ENCODE results near the gene MAPK8IP3.

MAPK8IP3 gene

DNA sequence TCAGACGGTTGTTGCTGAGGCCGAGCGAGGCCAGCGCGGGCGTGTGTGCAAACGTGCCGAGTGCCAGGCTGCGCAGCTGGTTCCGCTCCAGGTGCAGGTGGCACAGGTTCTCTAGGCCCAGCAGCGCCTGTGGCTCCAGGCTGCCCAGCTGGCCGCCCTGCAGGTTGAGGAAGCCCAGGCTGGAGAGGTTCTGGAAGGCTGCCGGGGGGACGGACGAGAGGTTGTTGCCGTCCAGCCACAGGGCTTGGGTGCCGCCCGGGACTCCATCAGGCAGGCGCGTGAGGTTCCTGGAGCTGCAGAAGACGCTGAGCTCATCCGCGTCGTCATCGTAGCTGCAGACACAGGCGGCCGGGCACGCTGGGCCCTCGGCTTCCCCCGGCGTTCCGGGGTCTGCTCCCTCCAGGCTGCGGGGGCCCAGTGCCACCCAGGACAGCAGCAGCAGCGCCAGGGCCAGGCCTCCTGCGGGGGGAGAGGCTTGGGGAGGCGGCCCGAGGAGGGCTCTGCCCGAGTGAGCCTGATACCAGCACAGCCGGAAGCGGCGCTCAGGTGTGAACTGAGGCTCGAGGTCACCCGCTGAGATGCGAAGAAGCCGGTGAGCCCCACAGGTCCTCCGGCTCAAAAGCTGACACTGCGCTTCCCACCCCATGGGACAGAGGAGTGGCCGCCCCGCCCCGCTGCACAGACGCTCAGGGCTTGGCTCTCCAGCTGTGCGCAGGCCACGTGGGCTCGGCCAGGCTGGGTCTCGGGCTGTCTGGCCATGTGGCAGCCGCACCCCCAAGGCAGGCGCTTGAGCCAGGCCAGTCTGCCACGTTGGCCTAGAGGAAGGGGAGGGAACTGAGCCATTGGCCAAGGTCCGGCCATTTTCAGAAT lies 86.2 kb downstream of the MAPK8IP3 start:
- Histone ChIP-seq H2BK15ac (replicated peaks; ENCODE audit: low read depth) (no peak overlapping the region), H3K23ac (ENCODE audit: low read length) (no peak overlapping the region), H3K4ac (ENCODE audit: low read depth, low read length) (no peak overlapping the region), H3K4me1 (ENCODE audit: control insufficient read depth, low read depth, low read length) (no peaks in the 10 kb centered on the region), H2AK5ac (ENCODE audit: low read length) (no peak overlapping the region), H3K79me2 (ENCODE audit: control insufficient read depth, insufficient read depth, low read length) (no peaks in the 10 kb centered on the region), H3K4me3 (ENCODE audit: low read length) (no peak overlapping the region), H3K27ac (ENCODE audit: low read depth, low read length) (no peak overlapping the region), H3K79me1 (ENCODE audit: low read length) (peaks cover 2% of the 10 kb centered on the region), H3K18ac (ENCODE audit: low read length) (no peak overlapping the region), H4K5ac (ENCODE audit: low read length) (no peak overlapping the region), H3K36me3 (ENCODE audit: control insufficient read depth, insufficient read depth, low read length) (no peaks in the 10 kb centered on the region), H3K9ac (ENCODE audit: low read length) (no peak overlapping the region), H2BK120ac (ENCODE audit: low read depth, low read length) (no peak overlapping the region), H3K56ac (ENCODE audit: low read length) (no peak overlapping the region), H3K4me2 (ENCODE audit: low read length) (no peak overlapping the region), H4K8ac (ENCODE audit: low read depth, low read length) (no peak overlapping the region), H2BK5ac (ENCODE audit: low read length) (no peak overlapping the region), H3K27me3 (ENCODE audit: insufficient read depth, low read length, poor library complexity) (no peaks in the 10 kb centered on the region)
- no CpG with 5 or more reads among the region's 59 CpGs for WGBS (ENCODE audit: extremely low coverage, insufficient coverage, low lambda C conversion rate)
- no peak for DNase-seq

DNA sequence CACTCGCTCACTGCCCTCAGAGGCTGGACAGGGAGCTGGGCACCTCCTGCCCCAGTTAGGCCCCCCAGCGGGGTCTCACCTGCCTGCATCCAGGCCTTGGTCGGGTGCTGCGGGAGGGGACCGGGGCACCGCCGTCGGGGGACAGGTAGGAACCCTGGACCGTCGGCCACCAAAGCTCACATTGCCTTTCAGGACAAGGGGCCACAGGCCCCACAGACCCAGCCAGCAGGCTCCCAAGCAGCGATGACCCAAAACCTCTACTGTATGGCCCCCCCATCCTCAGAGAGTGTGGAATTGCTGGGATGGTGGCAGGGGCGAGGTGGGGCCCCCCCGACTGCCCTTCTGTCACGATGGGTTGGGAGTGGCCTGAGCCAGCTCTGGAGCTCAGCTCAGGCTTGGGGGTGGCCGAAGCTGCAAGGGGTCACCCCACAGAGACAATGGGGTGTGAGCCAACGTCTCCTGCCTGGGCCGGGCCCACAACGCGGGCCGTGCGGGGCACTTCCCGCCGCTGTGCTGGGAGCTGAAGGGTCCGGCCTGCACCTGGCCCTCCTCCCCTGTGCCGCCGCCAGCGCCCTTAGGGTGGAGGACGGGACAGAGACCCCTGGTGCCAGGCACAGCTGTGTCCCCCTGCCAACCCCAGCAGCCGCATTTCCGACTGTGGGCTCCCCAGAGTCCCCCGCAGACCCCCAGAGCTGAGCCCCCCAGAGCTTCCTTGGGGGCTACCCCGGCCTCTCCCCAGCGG lies 87.0 kb downstream of the MAPK8IP3 start:
- DNase-seq = no peak
- H3K36me3 ChIP-seq (ENCODE audit: control insufficient read depth, insufficient read depth, low read length) = no peaks in the 10 kb centered on the region
- H3K79me2 ChIP-seq (ENCODE audit: control insufficient read depth, insufficient read depth, low read length) = no peaks in the 10 kb centered on the region
- no peak overlapping the region for H3K4me2 ChIP-seq (ENCODE audit: low read length)
- H3K23ac ChIP-seq (ENCODE audit: low read length) = no peak overlapping the region
- no peaks in the 10 kb centered on the region for H3K79me1 ChIP-seq (ENCODE audit: low read length)
- H3K18ac ChIP-seq (ENCODE audit: low read length) = no peak overlapping the region
- H3K9ac ChIP-seq (ENCODE audit: low read length) = no peak overlapping the region
- WGBS (ENCODE audit: extremely low coverage, insufficient coverage, low lambda C conversion rate) = no CpG with 5 or more reads among the region's 33 CpGs
- no peak overlapping the region for H2BK15ac ChIP-seq (replicated peaks; ENCODE audit: low read depth)
- no peak overlapping the region for H2AK5ac ChIP-seq (ENCODE audit: low read length)
- no peak overlapping the region for H3K4me3 ChIP-seq (ENCODE audit: low read length)
- H4K5ac ChIP-seq (ENCODE audit: low read length) = no peak overlapping the region
- H3K27me3 ChIP-seq (ENCODE audit: insufficient read depth, low read length, poor library complexity) = no peaks in the 10 kb centered on the region
- no peak overlapping the region for H3K4ac ChIP-seq (ENCODE audit: low read depth, low read length)
- H3K4me1 ChIP-seq (ENCODE audit: control insufficient read depth, low read depth, low read length) = no peaks in the 10 kb centered on the region
- H3K56ac ChIP-seq (ENCODE audit: low read length) = no peak overlapping the region
- H2BK120ac ChIP-seq (ENCODE audit: low read depth, low read length) = no peak overlapping the region
- no peak overlapping the region for H2BK5ac ChIP-seq (ENCODE audit: low read length)
- H4K8ac ChIP-seq (ENCODE audit: low read depth, low read length) = no peak overlapping the region
- no peak overlapping the region for H3K27ac ChIP-seq (ENCODE audit: low read depth, low read length)

DNA sequence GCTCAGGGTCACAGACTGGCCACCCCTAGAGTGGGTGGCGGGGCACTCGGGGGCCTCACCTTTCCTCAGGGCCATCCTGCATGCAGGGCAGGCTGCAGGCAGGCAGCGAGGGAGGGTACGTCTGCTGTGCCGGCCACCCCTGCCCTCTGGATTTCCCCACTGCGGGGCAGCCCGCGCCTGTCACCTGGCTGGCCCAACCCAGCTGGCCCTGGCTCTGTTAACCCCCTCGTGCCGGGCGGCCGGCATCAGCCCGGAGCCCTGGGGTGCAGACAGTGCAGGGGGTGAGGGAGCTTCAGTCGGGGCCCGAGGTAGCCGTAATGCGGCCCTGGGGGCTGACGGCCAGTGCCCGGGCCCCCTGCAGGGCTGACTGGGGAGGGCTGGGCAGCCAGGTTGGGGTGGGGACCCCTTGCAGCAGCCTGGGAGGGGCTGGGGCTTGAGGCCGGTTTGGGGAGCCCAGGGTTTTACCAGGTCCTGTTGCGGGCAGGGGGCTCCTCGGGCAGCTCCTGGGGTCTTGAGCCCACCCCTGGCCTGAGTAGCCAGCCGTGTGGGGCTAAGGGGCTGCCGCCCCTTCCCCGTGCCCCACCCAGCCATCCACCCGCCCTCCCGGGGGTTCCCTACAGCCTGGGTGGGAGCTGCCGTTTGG lies 87.7 kb downstream of the MAPK8IP3 start, which contains the start of gene IGFALS:
TSS of gene IGFALS (minus strand) at position 128 of the 643 bp plus-strand sequence. CDS start at position 75, 53 bp downstream.
- Histone ChIP-seq H3K9ac (ENCODE audit: low read length) (no peak within 1 kb of the TSS), H4K8ac (ENCODE audit: low read depth, low read length) (no peak within 1 kb of the TSS), H3K79me2 (ENCODE audit: control insufficient read depth, insufficient read depth, low read length) (no peaks in the 10 kb centered on the region), H3K23ac (ENCODE audit: low read length) (no peak within 1 kb of the TSS), H2BK15ac (replicated peaks; ENCODE audit: low read depth) (no peak within 1 kb of the TSS), H3K27me3 (ENCODE audit: insufficient read depth, low read length, poor library complexity) (no peaks in the 10 kb centered on the region), H3K4ac (ENCODE audit: low read depth, low read length) (no peak within 1 kb of the TSS), H4K5ac (ENCODE audit: low read length) (no peak within 1 kb of the TSS), H2AK5ac (ENCODE audit: low read length) (no peak within 1 kb of the TSS), H3K79me1 (ENCODE audit: low read length) (no peaks in the 10 kb centered on the region), H3K4me2 (ENCODE audit: low read length) (no peak within 1 kb of the TSS), H3K27ac (ENCODE audit: low read depth, low read length) (no peak within 1 kb of the TSS), H3K4me3 (ENCODE audit: low read length) (no peak within 1 kb of the TSS), H2BK5ac (ENCODE audit: low read length) (no peak within 1 kb of the TSS), H3K56ac (ENCODE audit: low read length) (no peak within 1 kb of the TSS), H2BK120ac (ENCODE audit: low read depth, low read length) (no peak within 1 kb of the TSS), H3K36me3 (ENCODE audit: control insufficient read depth, insufficient read depth, low read length) (no peaks in the 10 kb centered on the region), H3K4me1 (ENCODE audit: control insufficient read depth, low read depth, low read length) (no peaks in the 10 kb centered on the region), H3K18ac (ENCODE audit: low read length) (no peak within 1 kb of the TSS)
- DNase-seq = no peak
- WGBS (ENCODE audit: extremely low coverage, insufficient coverage, low lambda C conversion rate) = no CpG with 5 or more reads among the region's 28 CpGs

DNA sequence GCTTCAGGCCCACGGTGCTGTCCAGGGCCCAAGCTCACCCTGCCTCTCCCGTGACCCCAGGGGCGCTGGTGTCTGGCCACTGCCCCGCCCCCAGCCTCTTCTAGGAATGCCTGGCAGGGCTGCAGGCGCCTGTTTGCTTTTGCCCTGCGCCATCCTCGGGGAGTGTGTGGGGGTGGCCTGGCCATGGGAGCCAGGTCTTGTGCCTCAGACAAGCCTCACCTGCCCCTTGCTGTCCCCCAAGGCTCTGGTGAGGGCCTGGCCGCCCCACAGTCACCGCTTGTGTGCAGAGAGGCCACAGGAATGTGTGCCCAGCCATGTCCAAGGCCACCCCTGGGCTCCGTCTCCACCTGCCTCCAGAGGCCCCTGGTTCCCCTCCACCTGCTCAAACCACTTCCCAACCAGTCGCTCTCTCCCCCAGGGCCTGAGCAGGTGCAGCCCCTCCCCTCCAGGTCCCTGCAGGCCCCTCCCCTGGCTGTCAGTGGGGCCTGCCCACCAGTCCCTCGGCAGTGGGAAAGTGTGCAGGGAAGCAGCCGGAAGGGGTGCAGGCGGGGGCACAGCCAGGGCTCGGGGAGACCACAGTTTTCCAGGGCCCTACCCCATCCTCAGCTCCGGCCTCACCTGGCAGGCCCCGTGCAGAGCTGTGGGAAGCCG lies 88.4 kb downstream of the MAPK8IP3 start:
- Histone ChIP-seq H3K27ac (ENCODE audit: low read depth, low read length) (no peak overlapping the region), H3K9ac (ENCODE audit: low read length) (no peak overlapping the region), H3K79me2 (ENCODE audit: control insufficient read depth, insufficient read depth, low read length) (no peaks in the 10 kb centered on the region), H3K56ac (ENCODE audit: low read length) (no peak overlapping the region), H3K36me3 (ENCODE audit: control insufficient read depth, insufficient read depth, low read length) (no peaks in the 10 kb centered on the region), H3K23ac (ENCODE audit: low read length) (no peak overlapping the region), H2BK5ac (ENCODE audit: low read length) (no peak overlapping the region), H2AK5ac (ENCODE audit: low read length) (no peak overlapping the region), H3K79me1 (ENCODE audit: low read length) (no peaks in the 10 kb centered on the region), H2BK120ac (ENCODE audit: low read depth, low read length) (no peak overlapping the region), H3K18ac (ENCODE audit: low read length) (no peak overlapping the region), H3K27me3 (ENCODE audit: insufficient read depth, low read length, poor library complexity) (no peaks in the 10 kb centered on the region), H3K4me3 (ENCODE audit: low read length) (no peak overlapping the region), H3K4me2 (ENCODE audit: low read length) (no peak overlapping the region), H2BK15ac (replicated peaks; ENCODE audit: low read depth) (no peak overlapping the region), H4K8ac (ENCODE audit: low read depth, low read length) (no peak overlapping the region), H4K5ac (ENCODE audit: low read length) (no peak overlapping the region), H3K4me1 (ENCODE audit: control insufficient read depth, low read depth, low read length) (no peaks in the 10 kb centered on the region), H3K4ac (ENCODE audit: low read depth, low read length) (no peak overlapping the region)
- no peak for DNase-seq
- WGBS (ENCODE audit: extremely low coverage, insufficient coverage, low lambda C conversion rate) = no CpG with 5 or more reads among the region's 18 CpGs

DNA sequence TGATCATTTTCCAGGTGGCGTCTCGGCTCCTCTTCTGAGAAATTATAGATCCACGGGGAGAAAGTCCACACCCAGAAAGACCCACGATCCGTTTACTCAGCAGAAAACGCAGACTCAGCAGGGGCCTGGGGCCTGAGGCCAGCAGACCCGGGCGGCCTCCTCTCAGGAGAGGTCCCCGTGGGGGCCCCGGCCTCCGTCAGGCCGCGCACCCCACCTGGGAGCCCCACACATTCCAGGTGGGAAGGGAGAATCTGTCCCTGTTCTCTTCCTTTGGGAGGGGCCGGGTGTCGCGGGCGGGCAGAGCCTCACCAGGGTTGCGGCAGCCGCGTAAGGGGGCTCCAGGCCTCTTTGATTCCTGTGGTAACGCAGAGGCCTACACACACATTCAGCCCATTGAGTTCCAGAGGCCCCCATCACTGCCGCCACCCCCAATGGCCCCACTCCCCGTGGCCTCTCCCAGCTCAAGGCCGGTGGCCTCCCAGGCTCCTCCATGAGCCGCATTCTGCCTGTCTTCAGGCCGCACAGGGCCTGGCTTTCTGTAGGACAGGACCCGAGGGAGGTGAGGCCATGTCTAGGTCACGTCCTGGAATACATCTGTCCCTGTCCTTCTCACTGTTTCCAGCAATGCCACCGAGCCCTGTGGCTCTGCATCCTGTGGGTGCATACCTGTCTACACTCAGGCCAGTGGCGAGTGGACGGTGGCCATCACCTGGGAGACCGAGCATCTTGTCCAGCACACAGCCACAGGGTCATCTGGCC lies 89.1 kb downstream of the MAPK8IP3 start:
- H3K4me2 ChIP-seq (ENCODE audit: low read length) = no peak overlapping the region
- no CpG with 5 or more reads among the region's 32 CpGs for WGBS (ENCODE audit: extremely low coverage, insufficient coverage, low lambda C conversion rate)
- no peak overlapping the region for H3K27ac ChIP-seq (ENCODE audit: low read depth, low read length)

More for the DNA sequence above, 89.1 kb downstream of the MAPK8IP3 start:
- Histone ChIP-seq H3K4ac (ENCODE audit: low read depth, low read length) (no peak overlapping the region), H2BK120ac (ENCODE audit: low read depth, low read length) (no peak overlapping the region), H3K4me1 (ENCODE audit: control insufficient read depth, low read depth, low read length) (no peaks in the 10 kb centered on the region), H3K36me3 (ENCODE audit: control insufficient read depth, insufficient read depth, low read length) (no peaks in the 10 kb centered on the region), H3K27me3 (ENCODE audit: insufficient read depth, low read length, poor library complexity) (no peaks in the 10 kb centered on the region), H4K5ac (ENCODE audit: low read length) (no peak overlapping the region), H3K79me2 (ENCODE audit: control insufficient read depth, insufficient read depth, low read length) (no peaks in the 10 kb centered on the region), H2AK5ac (ENCODE audit: low read length) (no peak overlapping the region), H3K79me1 (ENCODE audit: low read length) (no peaks in the 10 kb centered on the region), H3K56ac (ENCODE audit: low read length) (no peak overlapping the region), H2BK15ac (replicated peaks; ENCODE audit: low read depth) (no peak overlapping the region), H3K18ac (ENCODE audit: low read length) (no peak overlapping the region), H3K23ac (ENCODE audit: low read length) (no peak overlapping the region), H2BK5ac (ENCODE audit: low read length) (no peak overlapping the region), H3K4me3 (ENCODE audit: low read length) (no peak overlapping the region), H3K9ac (ENCODE audit: low read length) (no peak overlapping the region), H4K8ac (ENCODE audit: low read depth, low read length) (no peak overlapping the region)
- DNase-seq = no peak
